WTC11 (cell line): ENCODE measurements around the gene NUP155. TPM values are rescaled to one million over a fixed set of nuclear protein-coding genes. Genes with fewer than 3 reads are reported as not detected.
"Not testable (repeated sequence)": the region's sequence is repeated elsewhere in the genome, so short reads cannot be mapped to it uniquely, and the experiment has no call there.

Source experiments
- ATAC-seq: fragments of 200-7000 bp; cut with Tn5 transposase; 2 replicates; pipeline ENCODE4 v1.10.0; 2021; ENCODE audit warnings: mild to moderate bottlenecking, moderate library complexity
- CTCF ChIA-PET: fragments of 300-600 bp; sonication (Branson Sonifier 250); formaldehyde crosslinking; loops from one replicate; lab custom pipeline; 2021; ENCODE audit warnings: antibody characterized with exemption; lab: Charles Lee
- POLR2A ChIA-PET: fragments of 350-600 bp; sonication (Branson Sonifier 250); formaldehyde crosslinking; loops from one replicate; lab custom pipeline; 2021; ENCODE audit warnings: antibody characterized with exemption; lab: Charles Lee
- DNase-seq: peaks from one replicate; pipeline ENCODE4 v3.0.0; 2021; ENCODE audit warnings: low spot score
- H3K27ac Mint-ChIP-seq: 2 replicates; pipeline ENCODE4 v1.8.0; 2021; ENCODE audit warnings: mixed read lengths
- H3K27me3 Mint-ChIP-seq: 2 replicates; pipeline ENCODE4 v1.8.0; 2021; ENCODE audit warnings: low read depth, mild to moderate bottlenecking, moderate library complexity, mixed read lengths
- H3K36me3 Mint-ChIP-seq: 2 replicates; pipeline ENCODE4 v1.8.0; 2021; ENCODE audit warnings: mixed read lengths
- H3K4me1 Mint-ChIP-seq: 2 replicates; pipeline ENCODE4 v1.8.0; 2022; ENCODE audit warnings: mixed read lengths
- H3K4me3 Mint-ChIP-seq: 2 replicates; pipeline ENCODE4 v1.8.0; 2021; ENCODE audit warnings: mild to moderate bottlenecking, moderate library complexity, mixed read lengths
- H3K9me3 Mint-ChIP-seq: 2 replicates; pipeline ENCODE4 v1.8.0; 2021; ENCODE audit warnings: mixed read lengths
- CREB1 ChIP-seq: sonication (generic); formaldehyde crosslinking; IDR thresholded peaks from 2 replicates; pipeline ENCODE4 v1.8.0; 2023; ENCODE audit warnings: mild to moderate bottlenecking, missing genetic modification reagents
- FOXJ3 ChIP-seq: sonication (generic); formaldehyde crosslinking; IDR thresholded peaks from 2 replicates; pipeline ENCODE4 v1.9.0; 2021; ENCODE audit warnings: missing genetic modification reagents, mild to moderate bottlenecking, borderline replicate concordance
- GABPB1 ChIP-seq: sonication (generic); formaldehyde crosslinking; IDR thresholded peaks from 2 replicates; pipeline ENCODE4 v1.8.1; 2023; ENCODE audit warnings: mild to moderate bottlenecking, missing genetic modification reagents
- GTF2I ChIP-seq: fragments of 250-450 bp; sonication (Bioruptor Pico); conservative IDR thresholded peaks from 2 replicates; pipeline ENCODE4 v1.4.0; 2021; ENCODE audit warnings: mild to moderate bottlenecking
- NFATC4 ChIP-seq: fragments of 250-450 bp; sonication (Bioruptor Pico); IDR thresholded peaks from 2 replicates; pipeline ENCODE4 v1.9.0; 2021; ENCODE audit warnings: mild to moderate bottlenecking
- NFE2L1 ChIP-seq: sonication (generic); formaldehyde crosslinking; IDR thresholded peaks from 2 replicates; pipeline ENCODE4 v1.8.1; 2023; ENCODE audit warnings: missing genetic modification reagents
- NR2C2 ChIP-seq: sonication (generic); formaldehyde crosslinking; IDR thresholded peaks from 2 replicates; pipeline ENCODE4 v1.8.0; 2022; ENCODE audit warnings: mild to moderate bottlenecking, missing genetic modification reagents
- RORB ChIP-seq: fragments of 250-450 bp; sonication (Bioruptor Pico); IDR thresholded peaks from 2 replicates; pipeline ENCODE4 v1.9.0; 2021; ENCODE audit warnings: mild to moderate bottlenecking
- SMAD4 ChIP-seq: sonication (generic); formaldehyde crosslinking; IDR thresholded peaks from 2 replicates; pipeline ENCODE4 v1.8.0; 2022; ENCODE audit warnings: mild to moderate bottlenecking, missing genetic modification reagents
- SOX15 ChIP-seq: fragments of 250-450 bp; sonication (Bioruptor Pico); IDR thresholded peaks from 2 replicates; pipeline ENCODE4 v1.9.0; 2021; ENCODE audit warnings: mild to moderate bottlenecking
- ZBTB21 ChIP-seq: sonication (generic); formaldehyde crosslinking; IDR thresholded peaks from 2 replicates; pipeline ENCODE4 v1.8.1; 2023; ENCODE audit warnings: mild to moderate bottlenecking, missing genetic modification reagents, borderline replicate concordance
- ZNF263 ChIP-seq: sonication (generic); formaldehyde crosslinking; IDR thresholded peaks from 2 replicates; pipeline ENCODE4 v1.8.1; 2022; ENCODE audit warnings: low read depth, mild to moderate bottlenecking, moderate library complexity, missing genetic modification reagents
- ZNF317 ChIP-seq: sonication (generic); formaldehyde crosslinking; IDR thresholded peaks from 2 replicates; pipeline ENCODE4 v1.8.1; 2023; ENCODE audit warnings: low read depth, mild to moderate bottlenecking, moderate library complexity, missing genetic modification reagents, borderline replicate concordance
- ZNF423 ChIP-seq: fragments of 250-450 bp; sonication (Bioruptor Pico); IDR thresholded peaks from 2 replicates; pipeline ENCODE4 v2.1.2; 2022; ENCODE audit warnings: mild to moderate bottlenecking, moderate library complexity
- ZNF671 ChIP-seq: fragments of 250-450 bp; sonication (Bioruptor Pico); IDR thresholded peaks from 2 replicates; pipeline ENCODE4 v1.8.0; 2021; ENCODE audit warnings: mild to moderate bottlenecking
- total RNA-seq: library from RNA; stranded (reverse); gene quantifications from 3 replicates; pipeline ENCODE4 v1.2.3, GENCODE V29; 2021
- TF ChIP-seq, protein P1 (sequence below): sonication (generic); formaldehyde crosslinking; IDR thresholded peaks from 2 replicates; pipeline ENCODE4 v1.8.0; 2023; ENCODE audit warnings: mild to moderate bottlenecking, missing genetic modification reagents
- TF ChIP-seq, protein P2 (sequence below): sonication (generic); formaldehyde crosslinking; IDR thresholded peaks from 2 replicates; pipeline ENCODE4 v1.8.1; 2022; ENCODE audit warnings: mild to moderate bottlenecking, moderate library complexity, missing genetic modification reagents
- TF ChIP-seq, protein P3 (sequence below): sonication (generic); formaldehyde crosslinking; IDR thresholded peaks from 2 replicates; pipeline ENCODE4 v1.8.0; 2022; ENCODE audit warnings: mild to moderate bottlenecking, missing genetic modification reagents
- TF ChIP-seq, protein P4 (sequence below): sonication (generic); formaldehyde crosslinking; IDR thresholded peaks from 2 replicates; pipeline ENCODE4 v1.8.1; 2022; ENCODE audit warnings: low read depth, missing genetic modification reagents, borderline replicate concordance

The NUP155 gene
- total RNA-seq, 1 experiment from 2014 or later: 92.1 TPM

DNA sequence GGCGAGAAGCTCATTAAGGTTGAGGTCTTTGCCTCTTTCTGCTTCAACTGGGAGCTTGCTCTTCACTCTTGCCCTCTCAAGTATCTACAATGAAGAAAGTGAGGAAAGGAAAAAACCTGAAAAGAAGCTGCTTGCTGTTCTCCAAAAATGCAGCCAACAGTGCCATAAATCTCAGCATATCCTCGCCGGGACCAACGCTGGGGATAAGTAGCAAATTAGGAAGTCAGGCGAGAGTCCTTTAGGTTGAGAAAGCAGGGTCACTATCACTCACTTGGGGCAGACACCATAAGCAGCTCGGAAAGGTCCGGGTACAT lies 399 bp downstream of the NUP155 start:
- Mint-ChIP-seq H3K36me3 (peaks cover 3% of the 10 kb centered on the region; the same call in 1 of the 2 replicates), H3K4me1 (peaks cover 20% of the 10 kb centered on the region), H3K27me3 (peaks cover 19% of the 10 kb centered on the region), H3K27ac (peak overlapping the region; percentile 96), H3K4me3 (peak overlapping the region; percentile 98), H3K9me3 (no peaks in the 10 kb centered on the region)
- CTCF ChIA-PET: interaction anchor here (1.1 to 1.5 kb wide), 3 partner anchors 8 to 466 kb away, joined by 5 to 13 read pairs (median 6); partner anchors contain the start of gene WDR70
- ATAC-seq (peak; percentile 10; the same call in 1 of the 2 replicates), DNase-seq (no peak)
- no peak for TF ChIP-seq SMAD4
- TF ChIP-seq ZBTB21: no peak
- TF ChIP-seq GTF2I (CRISPR knock-in tag): no peak
- POLR2A ChIA-PET: interaction anchor here (0.6 to 1.6 kb wide), 4 partner anchors 9 to 211 kb away, joined by 3 to 12 read pairs (median 3); partner anchors contain the start of gene WDR70

DNA sequence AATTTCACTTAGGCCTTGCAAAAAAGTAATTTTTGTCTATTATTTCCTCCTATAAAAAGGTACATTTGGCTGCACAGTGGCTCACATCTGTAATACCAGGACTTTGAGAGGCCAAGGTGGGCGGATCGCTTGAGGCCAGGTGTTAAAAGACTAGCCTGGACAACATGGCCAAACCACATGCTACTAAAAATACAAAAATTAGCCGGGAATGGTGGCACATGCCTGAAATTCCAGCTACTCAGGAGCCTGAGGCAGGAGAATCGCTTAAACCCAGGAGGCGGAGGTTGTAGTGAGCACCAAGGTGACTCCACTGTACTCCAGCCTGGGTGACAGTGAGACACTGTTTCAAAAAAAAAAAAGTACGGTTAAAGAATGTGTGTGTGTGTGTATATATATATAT lies 15.7 kb downstream of the NUP155 start:
- ChIA-PET POLR2A (no interaction called here), CTCF (no interaction called here)
- Mint-ChIP-seq H3K27me3 (no peaks in the 10 kb centered on the region), H3K36me3 (peaks cover 36% of the 10 kb centered on the region), H3K4me1 (no peaks in the 10 kb centered on the region), H3K27ac (no peak overlapping the region), H3K4me3 (no peak overlapping the region), H3K9me3 (no peaks in the 10 kb centered on the region)
- no peak for DNase-seq
- ATAC-seq: no peak
- no peak for TF ChIP-seq CREB1 (CRISPR knock-in tag)
- TF ChIP-seq, protein P1, sequence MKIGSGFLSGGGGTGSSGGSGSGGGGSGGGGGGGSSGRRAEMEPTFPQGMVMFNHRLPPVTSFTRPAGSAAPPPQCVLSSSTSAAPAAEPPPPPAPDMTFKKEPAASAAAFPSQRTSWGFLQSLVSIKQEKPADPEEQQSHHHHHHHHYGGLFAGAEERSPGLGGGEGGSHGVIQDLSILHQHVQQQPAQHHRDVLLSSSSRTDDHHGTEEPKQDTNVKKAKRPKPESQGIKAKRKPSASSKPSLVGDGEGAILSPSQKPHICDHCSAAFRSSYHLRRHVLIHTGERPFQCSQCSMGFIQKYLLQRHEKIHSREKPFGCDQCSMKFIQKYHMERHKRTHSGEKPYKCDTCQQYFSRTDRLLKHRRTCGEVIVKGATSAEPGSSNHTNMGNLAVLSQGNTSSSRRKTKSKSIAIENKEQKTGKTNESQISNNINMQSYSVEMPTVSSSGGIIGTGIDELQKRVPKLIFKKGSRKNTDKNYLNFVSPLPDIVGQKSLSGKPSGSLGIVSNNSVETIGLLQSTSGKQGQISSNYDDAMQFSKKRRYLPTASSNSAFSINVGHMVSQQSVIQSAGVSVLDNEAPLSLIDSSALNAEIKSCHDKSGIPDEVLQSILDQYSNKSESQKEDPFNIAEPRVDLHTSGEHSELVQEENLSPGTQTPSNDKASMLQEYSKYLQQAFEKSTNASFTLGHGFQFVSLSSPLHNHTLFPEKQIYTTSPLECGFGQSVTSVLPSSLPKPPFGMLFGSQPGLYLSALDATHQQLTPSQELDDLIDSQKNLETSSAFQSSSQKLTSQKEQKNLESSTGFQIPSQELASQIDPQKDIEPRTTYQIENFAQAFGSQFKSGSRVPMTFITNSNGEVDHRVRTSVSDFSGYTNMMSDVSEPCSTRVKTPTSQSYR (CRISPR knock-in tag): no peak
- TF ChIP-seq, protein P2, sequence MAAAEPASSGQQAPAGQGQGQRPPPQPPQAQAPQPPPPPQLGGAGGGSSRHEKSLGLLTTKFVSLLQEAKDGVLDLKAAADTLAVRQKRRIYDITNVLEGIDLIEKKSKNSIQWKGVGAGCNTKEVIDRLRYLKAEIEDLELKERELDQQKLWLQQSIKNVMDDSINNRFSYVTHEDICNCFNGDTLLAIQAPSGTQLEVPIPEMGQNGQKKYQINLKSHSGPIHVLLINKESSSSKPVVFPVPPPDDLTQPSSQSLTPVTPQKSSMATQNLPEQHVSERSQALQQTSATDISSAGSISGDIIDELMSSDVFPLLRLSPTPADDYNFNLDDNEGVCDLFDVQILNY (CRISPR knock-in tag): no peak
- no peak for TF ChIP-seq NR2C2 (CRISPR knock-in tag)
- no peak for TF ChIP-seq RORB (CRISPR knock-in tag)
- no peak for TF ChIP-seq NFE2L1 (CRISPR knock-in tag)
- TF ChIP-seq, protein P3, sequence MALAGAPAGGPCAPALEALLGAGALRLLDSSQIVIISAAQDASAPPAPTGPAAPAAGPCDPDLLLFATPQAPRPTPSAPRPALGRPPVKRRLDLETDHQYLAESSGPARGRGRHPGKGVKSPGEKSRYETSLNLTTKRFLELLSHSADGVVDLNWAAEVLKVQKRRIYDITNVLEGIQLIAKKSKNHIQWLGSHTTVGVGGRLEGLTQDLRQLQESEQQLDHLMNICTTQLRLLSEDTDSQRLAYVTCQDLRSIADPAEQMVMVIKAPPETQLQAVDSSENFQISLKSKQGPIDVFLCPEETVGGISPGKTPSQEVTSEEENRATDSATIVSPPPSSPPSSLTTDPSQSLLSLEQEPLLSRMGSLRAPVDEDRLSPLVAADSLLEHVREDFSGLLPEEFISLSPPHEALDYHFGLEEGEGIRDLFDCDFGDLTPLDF: no peak
- no peak for TF ChIP-seq ZNF671 (CRISPR knock-in tag)
- TF ChIP-seq GABPB1 (CRISPR knock-in tag): no peak
- TF ChIP-seq FOXJ3 (CRISPR knock-in tag): no peak
- TF ChIP-seq, all 79 proteins: peak for 0

DNA sequence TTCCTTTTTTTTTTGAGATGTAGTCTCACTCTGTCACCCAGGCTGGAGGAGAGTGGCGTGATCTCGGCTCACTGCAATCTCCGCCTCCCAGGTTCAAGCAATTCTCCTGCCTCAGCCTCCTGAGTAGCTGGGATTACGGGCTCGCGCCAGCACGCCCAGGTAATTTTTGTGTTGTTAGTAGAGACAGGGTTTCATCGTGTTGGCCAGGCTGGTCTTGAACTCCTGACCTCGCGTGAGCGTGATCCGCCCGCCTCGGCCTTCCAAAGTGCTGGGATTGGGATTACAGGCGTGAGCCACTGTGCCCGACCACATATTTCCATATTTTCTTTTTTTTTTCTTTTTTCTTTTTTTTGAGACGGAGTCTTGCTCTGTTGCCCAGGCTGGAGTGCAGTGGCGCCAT lies 28.2 kb downstream of the NUP155 start:
- H3K36me3 Mint-ChIP-seq: peaks cover 59% of the 10 kb centered on the region
- CTCF ChIA-PET, DNase-seq, POLR2A ChIA-PET, H3K4me1 Mint-ChIP-seq, H3K27me3 Mint-ChIP-seq, ATAC-seq, H3K27ac Mint-ChIP-seq, H3K4me3 Mint-ChIP-seq, H3K9me3 Mint-ChIP-seq: not testable (repeated sequence)

DNA sequence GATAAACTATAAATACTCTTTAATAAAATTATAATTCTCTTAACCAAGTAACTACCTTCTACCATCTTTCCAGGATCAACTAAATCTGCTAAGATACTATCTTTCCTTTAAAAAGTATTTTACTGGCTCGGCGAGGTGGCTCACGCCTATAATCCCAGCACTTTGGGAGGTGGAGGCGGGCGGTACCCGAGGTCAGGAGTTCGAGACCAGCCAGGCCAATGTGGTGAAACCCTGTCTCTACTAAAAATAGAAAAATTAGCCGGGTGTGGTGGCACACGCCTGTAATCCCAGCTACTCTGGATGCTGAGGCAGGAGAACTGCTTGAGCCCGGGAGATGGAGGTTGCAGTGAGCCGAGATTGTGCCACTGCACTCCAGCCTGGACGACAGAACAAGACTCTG lies 36.2 kb downstream of the NUP155 start:
- H3K27me3 Mint-ChIP-seq, ATAC-seq, POLR2A ChIA-PET, CTCF ChIA-PET, H3K9me3 Mint-ChIP-seq, H3K4me1 Mint-ChIP-seq, H3K4me3 Mint-ChIP-seq, H3K27ac Mint-ChIP-seq, DNase-seq: not testable (repeated sequence)
- H3K36me3 Mint-ChIP-seq: peaks cover 49% of the 10 kb centered on the region

DNA sequence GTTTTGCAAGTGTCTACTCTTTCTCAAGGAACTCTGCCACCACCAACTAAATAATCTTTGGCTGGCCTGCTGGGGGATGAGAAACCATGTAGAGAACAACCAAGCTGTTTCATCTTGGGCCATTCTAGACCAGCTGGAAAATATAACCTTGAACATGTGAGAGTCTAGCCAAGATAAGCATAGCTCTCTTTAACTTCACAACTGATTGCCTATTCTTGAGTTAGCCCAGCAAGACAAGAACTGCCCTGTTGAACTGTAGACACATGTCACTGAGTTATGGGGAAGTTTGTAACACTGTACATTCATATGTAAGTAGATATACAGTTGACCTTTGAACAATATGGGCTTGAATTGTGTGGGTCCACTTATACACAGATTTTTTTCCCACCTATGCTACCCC lies 44.4 kb downstream of the NUP155 start:
- no peaks in the 10 kb centered on the region for H3K9me3 Mint-ChIP-seq
- no peaks in the 10 kb centered on the region for H3K4me1 Mint-ChIP-seq
- no peak for ATAC-seq
- H3K36me3 Mint-ChIP-seq: peaks cover 75% of the 10 kb centered on the region
- no peak overlapping the region for H3K27ac Mint-ChIP-seq
- H3K27me3 Mint-ChIP-seq: no peaks in the 10 kb centered on the region
- DNase-seq: no peak
- ChIA-PET POLR2A (no interaction called here), CTCF (no interaction called here)
- H3K4me3 Mint-ChIP-seq: no peak overlapping the region
- TF ChIP-seq NFATC4 (CRISPR knock-in tag) (no peak), ZNF263 (CRISPR knock-in tag) (no peak), ZNF317 (CRISPR knock-in tag) (no peak), ZNF423 (CRISPR knock-in tag) (no peak), SOX15 (CRISPR knock-in tag) (no peak)
- TF ChIP-seq, protein P4, sequence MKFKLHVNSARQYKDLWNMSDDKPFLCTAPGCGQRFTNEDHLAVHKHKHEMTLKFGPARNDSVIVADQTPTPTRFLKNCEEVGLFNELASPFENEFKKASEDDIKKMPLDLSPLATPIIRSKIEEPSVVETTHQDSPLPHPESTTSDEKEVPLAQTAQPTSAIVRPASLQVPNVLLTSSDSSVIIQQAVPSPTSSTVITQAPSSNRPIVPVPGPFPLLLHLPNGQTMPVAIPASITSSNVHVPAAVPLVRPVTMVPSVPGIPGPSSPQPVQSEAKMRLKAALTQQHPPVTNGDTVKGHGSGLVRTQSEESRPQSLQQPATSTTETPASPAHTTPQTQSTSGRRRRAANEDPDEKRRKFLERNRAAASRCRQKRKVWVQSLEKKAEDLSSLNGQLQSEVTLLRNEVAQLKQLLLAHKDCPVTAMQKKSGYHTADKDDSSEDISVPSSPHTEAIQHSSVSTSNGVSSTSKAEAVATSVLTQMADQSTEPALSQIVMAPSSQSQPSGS (CRISPR knock-in tag): no peak
